HepG2 (cell line): ENCODE measurements around the gene WBP2NL. TPM values are rescaled to one million over a fixed set of nuclear protein-coding genes. Genes with fewer than 3 reads are reported as not detected.
A peak's percentile ranks its signal among the peaks of the same experiment; 100 is the strongest.

Experiments used
- ELF1 ChIP-seq: sonication (generic); formaldehyde crosslinking; IDR thresholded peaks from 2 replicates; pipeline ENCODE4 v1.4.0; 2020; ENCODE audit warnings: missing genetic modification reagents
- HNRNPL ChIP-seq: fragments of 200-400 bp; formaldehyde crosslinking; IDR thresholded peaks from 2 replicates; pipeline ENCODE4 v1.6.1; 2017; ENCODE audit warnings: mild to moderate bottlenecking, low read depth, low read length
- IRF2 ChIP-seq: IDR thresholded peaks from 2 replicates; pipeline ENCODE4 v1.6.1; 2018; ENCODE audit warnings: missing genetic modification reagents, missing compliant biosample characterization
- JUNB ChIP-seq: sonication (generic); formaldehyde crosslinking; IDR thresholded peaks from 2 replicates; pipeline ENCODE4 v1.8.0; 2022; ENCODE audit warnings: missing genetic modification reagents, mild to moderate bottlenecking, borderline replicate concordance
- KAT7 ChIP-seq: IDR thresholded peaks from 2 replicates; pipeline ENCODE4 v1.6.1; 2018; ENCODE audit warnings: borderline replicate concordance, missing compliant biosample characterization
- KDM4B ChIP-seq: sonication (generic); formaldehyde crosslinking; IDR thresholded peaks from 2 replicates; pipeline ENCODE4 v1.4.0; 2020; ENCODE audit warnings: missing genetic modification reagents
- KLF9 ChIP-seq: IDR thresholded peaks from 2 replicates; pipeline ENCODE4 v1.6.1; 2016; ENCODE audit warnings: low read depth
- MLX ChIP-seq: IDR thresholded peaks from 2 replicates; pipeline ENCODE4 v1.6.1; 2016
- MZF1 ChIP-seq: sonication (generic); formaldehyde crosslinking; IDR thresholded peaks from 2 replicates; pipeline ENCODE4 v1.8.1; 2023; ENCODE audit warnings: mild to moderate bottlenecking, missing genetic modification reagents, borderline replicate concordance
- NCOR1 ChIP-seq: fragments of 200-600 bp; sonication (generic); IDR thresholded peaks from 2 replicates; pipeline ENCODE4 v1.7.0; 2017; ENCODE audit warnings: antibody characterized with exemption, low read length, borderline replicate concordance
- RCOR2 ChIP-seq: IDR thresholded peaks from 2 replicates; pipeline ENCODE4 v1.6.1; 2016; ENCODE audit warnings: missing biosample characterization, missing genetic modification reagents
- SALL1 ChIP-seq: sonication (generic); formaldehyde crosslinking; IDR thresholded peaks from 2 replicates; pipeline ENCODE4 v1.8.0; 2022; ENCODE audit warnings: mild to moderate bottlenecking, missing genetic modification reagents
- SP140L ChIP-seq: sonication (generic); formaldehyde crosslinking; IDR thresholded peaks from 2 replicates; pipeline ENCODE4 v1.4.0; 2020; ENCODE audit warnings: missing genetic modification reagents, borderline replicate concordance
- THAP11 ChIP-seq: IDR thresholded peaks from 2 replicates; pipeline ENCODE4 v1.6.1; 2016; ENCODE audit warnings: missing biosample characterization, missing genetic modification reagents
- THAP7 ChIP-seq: sonication (generic); formaldehyde crosslinking; IDR thresholded peaks from 2 replicates; pipeline ENCODE4 v1.8.1; 2023; ENCODE audit warnings: mild to moderate bottlenecking, missing genetic modification reagents
- ZGPAT ChIP-seq: IDR thresholded peaks from 2 replicates; pipeline ENCODE4 v1.6.1; 2016; ENCODE audit warnings: mild to moderate bottlenecking
- ZKSCAN1 ChIP-seq: fragments of 150-350 bp; IDR thresholded peaks from 2 replicates; pipeline ENCODE4 v1.6.1; 2014; ENCODE audit warnings: low read length
- ZKSCAN8 ChIP-seq: IDR thresholded peaks from 2 replicates; pipeline ENCODE4 v1.6.1; 2016; ENCODE audit warnings: borderline replicate concordance, missing genetic modification reagents, missing compliant biosample characterization
- ZMYM3 ChIP-seq: sonication (generic); formaldehyde crosslinking; IDR thresholded peaks from 2 replicates; pipeline ENCODE4 v1.5.1; 2020; ENCODE audit warnings: mild to moderate bottlenecking, missing genetic modification reagents
- ZNF263 ChIP-seq: sonication (generic); formaldehyde crosslinking; IDR thresholded peaks from 2 replicates; pipeline ENCODE4 v1.4.0; 2020; ENCODE audit warnings: missing genetic modification reagents
- ZNF264 ChIP-seq: sonication (generic); formaldehyde crosslinking; IDR thresholded peaks from 2 replicates; pipeline ENCODE4 v1.4.0; 2020; ENCODE audit warnings: missing genetic modification reagents
- ZNF746 ChIP-seq: sonication (generic); formaldehyde crosslinking; IDR thresholded peaks from 2 replicates; pipeline ENCODE4 v1.8.0; 2022; ENCODE audit warnings: mild to moderate bottlenecking, missing genetic modification reagents
- polyA plus RNA-seq, 8 experiments: library from polyadenylated mRNA; depleted of rRNA in 3 of 8; stranded (reverse) in 7 of 8; unstranded in 1 of 8; fragments of >200 nt; fragmentation: Illumina TruSeq in 4 of 8; extraction: Trizol in 4 of 8; gene quantifications; 2 replicates each; pipeline versions ENCODE4 v1.2.1 to v1.2.3, GENCODE V29; 2011 to 2016; ENCODE audit warnings: low read depth in 4 of 8, missing spikeins in 1 of 8, mixed read lengths in 1 of 8; ENCODE audit not compliant: insufficient read depth in 1 of 8
- total RNA-seq, 5 experiments: library from RNA; depleted of rRNA; stranded (reverse); fragments of >200 nt; fragmentation: Illumina TruSeq; extraction: Trizol; gene quantifications; 2 replicates each; pipeline ENCODE4 v1.2.3, GENCODE V29; 2016; ENCODE audit warnings: low read depth in 1 of 5
- TF ChIP-seq, protein P1 (sequence below): sonication (generic); formaldehyde crosslinking; IDR thresholded peaks from 2 replicates; pipeline ENCODE4 v1.4.0; 2020; ENCODE audit warnings: mild to moderate bottlenecking, missing genetic modification reagents
- TF ChIP-seq, protein P2 (sequence below): sonication (generic); formaldehyde crosslinking; IDR thresholded peaks from 2 replicates; pipeline ENCODE4 v1.4.0; 2020; ENCODE audit warnings: missing genetic modification reagents
- TF ChIP-seq, protein P3 (sequence below): sonication (generic); formaldehyde crosslinking; IDR thresholded peaks from 2 replicates; pipeline ENCODE4 v1.4.0; 2020; ENCODE audit warnings: missing genetic modification reagents
- TF ChIP-seq, protein P4 (sequence below): IDR thresholded peaks from 2 replicates; pipeline ENCODE4 v1.6.1; 2016; ENCODE audit warnings: low read depth, borderline replicate concordance

WBP2NL gene
- total and polyA plus RNA-seq, 2 of the 13 experiments (the other 11 are each of a cell fraction or from before 2014, with no cell fraction given): not detected

DNA sequence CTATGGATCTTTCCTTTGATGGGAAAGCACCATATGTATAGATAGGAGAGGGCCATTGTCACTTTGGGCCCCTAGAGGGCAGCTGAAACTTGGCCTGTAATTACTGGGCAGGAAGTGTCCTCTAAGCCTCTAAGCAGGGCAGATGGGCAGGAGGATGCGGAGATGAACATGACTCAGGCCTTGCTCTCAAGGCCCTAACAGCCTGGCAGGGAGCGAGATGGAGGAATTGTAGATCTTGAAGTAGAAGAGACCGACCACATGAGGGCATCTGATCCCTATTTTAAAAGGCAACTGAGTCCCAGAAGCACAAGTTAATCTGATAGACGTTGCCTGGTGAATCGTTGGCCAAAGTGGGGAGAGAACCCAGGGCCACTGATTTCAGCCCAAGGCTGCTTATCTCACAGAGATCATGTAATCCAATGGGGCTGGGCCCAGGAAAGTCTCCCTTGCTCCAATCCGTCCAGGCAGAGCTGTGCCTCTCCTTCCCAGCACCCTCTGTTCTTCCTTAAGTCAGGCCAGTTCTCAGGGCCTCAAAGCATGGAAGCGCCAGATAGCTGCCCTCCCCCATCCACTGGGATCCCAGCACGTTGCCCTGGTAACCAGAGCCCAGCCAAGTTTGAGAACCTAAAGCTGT, 31.9 kb upstream of the WBP2NL start (continued):
- TF ChIP-seq NCOR1 (no peak), JUNB (CRISPR knock-in tag) (no peak), KLF9 (no peak), ELF1 (CRISPR knock-in tag) (peak; percentile 34; the same call in 1 of the 2 replicates), ZKSCAN8 (no peak), ZNF746 (CRISPR knock-in tag) (no peak), KDM4B (CRISPR knock-in tag) (no peak), ZKSCAN1 (no peak), MLX (CRISPR knock-in tag) (no peak), RCOR2 (CRISPR knock-in tag) (no peak), ZNF264 (CRISPR knock-in tag) (no peak), THAP11 (CRISPR knock-in tag) (peak; percentile 29; the same call in 1 of the 2 replicates), IRF2 (CRISPR knock-in tag) (0 out of 2 replicates have a peak, but pooled peaks have one; percentile 22), MZF1 (no peak), SP140L (CRISPR knock-in tag) (no peak), THAP7 (CRISPR knock-in tag) (no peak), ZGPAT (CRISPR knock-in tag) (no peak), KAT7 (CRISPR knock-in tag) (no peak), HNRNPL (no peak), SALL1 (no peak), ZNF263 (no peak), ZMYM3 (CRISPR knock-in tag) (no peak)
- TF ChIP-seq, protein P1, sequence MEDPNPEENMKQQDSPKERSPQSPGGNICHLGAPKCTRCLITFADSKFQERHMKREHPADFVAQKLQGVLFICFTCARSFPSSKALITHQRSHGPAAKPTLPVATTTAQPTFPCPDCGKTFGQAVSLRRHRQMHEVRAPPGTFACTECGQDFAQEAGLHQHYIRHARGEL (CRISPR knock-in tag): no peak
- TF ChIP-seq, protein P2, sequence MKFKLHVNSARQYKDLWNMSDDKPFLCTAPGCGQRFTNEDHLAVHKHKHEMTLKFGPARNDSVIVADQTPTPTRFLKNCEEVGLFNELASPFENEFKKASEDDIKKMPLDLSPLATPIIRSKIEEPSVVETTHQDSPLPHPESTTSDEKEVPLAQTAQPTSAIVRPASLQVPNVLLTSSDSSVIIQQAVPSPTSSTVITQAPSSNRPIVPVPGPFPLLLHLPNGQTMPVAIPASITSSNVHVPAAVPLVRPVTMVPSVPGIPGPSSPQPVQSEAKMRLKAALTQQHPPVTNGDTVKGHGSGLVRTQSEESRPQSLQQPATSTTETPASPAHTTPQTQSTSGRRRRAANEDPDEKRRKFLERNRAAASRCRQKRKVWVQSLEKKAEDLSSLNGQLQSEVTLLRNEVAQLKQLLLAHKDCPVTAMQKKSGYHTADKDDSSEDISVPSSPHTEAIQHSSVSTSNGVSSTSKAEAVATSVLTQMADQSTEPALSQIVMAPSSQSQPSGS (CRISPR knock-in tag): no peak
- TF ChIP-seq, protein P3, sequence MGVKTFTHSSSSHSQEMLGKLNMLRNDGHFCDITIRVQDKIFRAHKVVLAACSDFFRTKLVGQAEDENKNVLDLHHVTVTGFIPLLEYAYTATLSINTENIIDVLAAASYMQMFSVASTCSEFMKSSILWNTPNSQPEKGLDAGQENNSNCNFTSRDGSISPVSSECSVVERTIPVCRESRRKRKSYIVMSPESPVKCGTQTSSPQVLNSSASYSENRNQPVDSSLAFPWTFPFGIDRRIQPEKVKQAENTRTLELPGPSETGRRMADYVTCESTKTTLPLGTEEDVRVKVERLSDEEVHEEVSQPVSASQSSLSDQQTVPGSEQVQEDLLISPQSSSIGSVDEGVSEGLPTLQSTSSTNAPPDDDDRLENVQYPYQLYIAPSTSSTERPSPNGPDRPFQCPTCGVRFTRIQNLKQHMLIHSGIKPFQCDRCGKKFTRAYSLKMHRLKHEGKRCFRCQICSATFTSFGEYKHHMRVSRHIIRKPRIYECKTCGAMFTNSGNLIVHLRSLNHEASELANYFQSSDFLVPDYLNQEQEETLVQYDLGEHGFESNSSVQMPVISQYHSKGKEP (CRISPR knock-in tag): no peak
- TF ChIP-seq, protein P4, sequence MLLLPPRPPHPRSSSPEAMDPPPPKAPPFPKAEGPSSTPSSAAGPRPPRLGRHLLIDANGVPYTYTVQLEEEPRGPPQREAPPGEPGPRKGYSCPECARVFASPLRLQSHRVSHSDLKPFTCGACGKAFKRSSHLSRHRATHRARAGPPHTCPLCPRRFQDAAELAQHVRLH (CRISPR knock-in tag): no peak
